GM18502 (cell line): ENCODE measurements around the gene SEPTIN5.

Experiments
- ATAC-seq: cut with Tn5 transposase; IDR thresholded peaks from one replicate; pipeline ENCODE4 v1.9.1; 2021; ENCODE audit warnings: mild to moderate bottlenecking; ENCODE audit not compliant: unreplicated experiment, poor library complexity

The SEPTIN5 gene

DNA sequence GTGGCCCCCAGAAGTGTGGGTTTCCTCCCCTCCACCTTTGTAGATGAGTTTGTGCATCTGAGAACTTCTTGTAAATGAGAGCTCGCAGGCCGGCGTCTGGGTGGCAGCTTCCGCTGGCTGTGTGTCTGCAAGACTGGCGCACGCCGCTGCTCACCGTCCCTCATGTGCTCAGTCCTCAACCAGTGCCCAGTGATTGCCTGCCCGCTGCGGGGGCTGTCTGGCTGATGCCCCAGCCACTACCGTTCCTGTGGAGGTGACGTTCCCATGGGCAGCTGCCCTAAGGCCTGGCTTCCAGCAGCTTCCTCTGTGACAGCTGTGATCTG, 55.1 kb downstream of the SEPTIN5 start:
- no peak for ATAC-seq

DNA sequence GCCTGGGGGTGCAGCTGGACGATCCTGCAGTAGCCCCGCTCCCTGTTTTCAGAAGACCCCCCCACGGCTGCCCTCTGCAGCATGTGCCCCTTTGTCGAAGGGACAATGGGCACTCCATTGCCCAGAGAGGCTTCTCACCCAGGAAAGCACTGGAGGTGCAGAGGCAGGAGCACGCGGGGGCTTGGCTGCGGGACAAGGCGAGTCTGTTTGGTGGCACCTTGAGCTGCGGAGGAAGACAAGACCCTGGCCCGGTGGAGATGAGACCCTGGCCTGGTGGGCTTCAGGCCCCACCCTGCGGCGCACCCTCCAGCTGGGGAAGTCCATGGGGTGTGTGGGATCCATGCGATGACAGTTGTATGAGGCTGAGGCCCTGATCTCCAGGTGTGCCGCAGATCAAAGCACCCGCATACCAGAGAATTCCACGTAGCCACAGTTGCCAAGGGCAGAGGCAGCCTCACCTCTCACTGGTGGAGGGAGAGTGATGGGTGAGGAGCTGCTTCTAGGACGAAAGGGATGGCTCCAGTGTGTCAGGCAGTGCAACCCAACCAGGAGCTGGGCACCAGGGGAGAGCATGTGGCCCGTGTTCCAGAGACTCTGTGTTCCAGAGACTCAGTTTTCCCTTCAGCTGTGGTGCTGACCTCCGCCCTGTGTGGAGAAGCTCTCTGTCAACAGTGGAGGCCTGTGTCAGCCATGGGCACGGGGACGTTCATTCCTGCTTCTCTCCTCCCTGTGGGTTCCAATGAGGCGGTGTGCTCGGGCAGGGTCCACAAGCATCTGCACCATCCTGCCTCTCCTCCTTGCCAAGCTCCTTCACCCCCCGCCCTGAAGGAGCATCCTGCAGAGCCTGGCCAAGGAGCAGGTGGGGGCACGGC, 56.3 kb downstream of the SEPTIN5 start:
- ATAC-seq: no peak

DNA sequence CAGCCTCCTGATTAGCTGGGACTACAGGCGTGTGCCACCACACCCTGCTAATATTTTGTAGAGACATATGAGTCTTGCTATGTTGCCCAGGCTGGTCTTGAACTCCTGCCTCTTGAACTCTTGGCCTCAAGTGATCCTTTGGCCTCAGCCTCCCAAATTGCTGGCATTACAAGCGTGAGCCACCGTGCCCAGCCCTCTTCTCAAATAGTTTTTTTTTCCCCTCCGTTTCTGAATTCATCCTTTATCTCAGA, 58.0 kb downstream of the SEPTIN5 start:
- no peak for ATAC-seq
